ENCODE measurements around the gene RNF8. TPM values are rescaled to one million over a fixed set of nuclear protein-coding genes. Genes with fewer than 3 reads are reported as not detected.

RNF8 gene
- total RNA-seq, 1 experiment from 2014 or later = 35.9 TPM

DNA sequence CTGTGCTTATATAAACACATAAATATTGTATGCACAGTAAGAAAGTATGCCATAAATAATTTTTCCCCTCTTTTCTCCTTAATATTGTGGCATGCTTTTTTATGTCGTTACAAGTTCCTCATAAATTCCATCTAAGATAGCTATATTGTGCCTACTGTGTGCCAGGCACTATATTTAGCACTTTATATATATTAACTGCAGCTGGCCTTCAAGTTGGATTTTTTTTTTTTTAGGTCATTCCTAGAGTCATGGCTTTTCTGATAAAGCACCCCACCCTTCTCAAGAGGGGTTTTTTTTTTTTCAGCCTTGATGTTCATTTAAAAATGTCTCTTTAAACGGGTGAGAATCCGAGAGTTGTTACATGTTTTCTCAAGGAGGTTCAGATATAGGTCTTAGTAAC lies 42.8 kb upstream of the RNF8 start (continued):
- TF ChIP-seq CTCF (IDR thresholded peaks at IDR 0.05) (no peak), SMAD3 (CRISPR knock-in tag; IDR thresholded peaks at IDR 0.05; ENCODE audit: borderline replicate concordance) (no peak), ZNF671 (CRISPR knock-in tag; IDR thresholded peaks at IDR 0.05) (no peak), ZNF121 (CRISPR knock-in tag; IDR thresholded peaks at IDR 0.05) (no peak)
- TF ChIP-seq, protein P1, sequence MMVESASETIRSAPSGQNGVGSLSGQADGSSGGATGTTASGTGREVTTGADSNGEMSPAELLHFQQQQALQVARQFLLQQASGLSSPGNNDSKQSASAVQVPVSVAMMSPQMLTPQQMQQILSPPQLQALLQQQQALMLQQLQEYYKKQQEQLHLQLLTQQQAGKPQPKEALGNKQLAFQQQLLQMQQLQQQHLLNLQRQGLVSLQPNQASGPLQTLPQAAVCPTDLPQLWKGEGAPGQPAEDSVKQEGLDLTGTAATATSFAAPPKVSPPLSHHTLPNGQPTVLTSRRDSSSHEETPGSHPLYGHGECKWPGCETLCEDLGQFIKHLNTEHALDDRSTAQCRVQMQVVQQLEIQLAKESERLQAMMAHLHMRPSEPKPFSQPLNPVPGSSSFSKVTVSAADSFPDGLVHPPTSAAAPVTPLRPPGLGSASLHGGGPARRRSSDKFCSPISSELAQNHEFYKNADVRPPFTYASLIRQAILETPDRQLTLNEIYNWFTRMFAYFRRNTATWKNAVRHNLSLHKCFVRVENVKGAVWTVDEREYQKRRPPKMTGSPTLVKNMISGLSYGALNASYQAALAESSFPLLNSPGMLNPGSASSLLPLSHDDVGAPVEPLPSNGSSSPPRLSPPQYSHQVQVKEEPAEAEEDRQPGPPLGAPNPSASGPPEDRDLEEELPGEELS (CRISPR knock-in tag; IDR thresholded peaks at IDR 0.05) = no peak
- TF ChIP-seq, protein P2, sequence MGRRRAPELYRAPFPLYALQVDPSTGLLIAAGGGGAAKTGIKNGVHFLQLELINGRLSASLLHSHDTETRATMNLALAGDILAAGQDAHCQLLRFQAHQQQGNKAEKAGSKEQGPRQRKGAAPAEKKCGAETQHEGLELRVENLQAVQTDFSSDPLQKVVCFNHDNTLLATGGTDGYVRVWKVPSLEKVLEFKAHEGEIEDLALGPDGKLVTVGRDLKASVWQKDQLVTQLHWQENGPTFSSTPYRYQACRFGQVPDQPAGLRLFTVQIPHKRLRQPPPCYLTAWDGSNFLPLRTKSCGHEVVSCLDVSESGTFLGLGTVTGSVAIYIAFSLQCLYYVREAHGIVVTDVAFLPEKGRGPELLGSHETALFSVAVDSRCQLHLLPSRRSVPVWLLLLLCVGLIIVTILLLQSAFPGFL (CRISPR knock-in tag; IDR thresholded peaks at IDR 0.05; ENCODE audit: borderline replicate concordance) = no peak

GRCh38 chr6:37311741-37312473 lies 41.9 kb upstream of the RNF8 start:
- Mint-ChIP-seq H3K36me3 (peaks cover 18% of the 10 kb centered on the region), H3K27me3 (ENCODE audit: low read depth) (no peaks in the 10 kb centered on the region), H3K27ac (no peak overlapping the region; the same call in 1 of the 2 replicates), H3K4me3 (no peak overlapping the region), H3K4me1 (no peaks in the 10 kb centered on the region), H3K9me3 (no peaks in the 10 kb centered on the region)
- ChIA-PET POLR2A (no interaction called here), CTCF (no interaction called here)
- DNase-seq (ENCODE audit: low spot score) (no peak), ATAC-seq (no peak)
- TF ChIP-seq ZNF425 (CRISPR knock-in tag; conservative IDR thresholded peaks at IDR 0.05) (no peak), NFE2L1 (CRISPR knock-in tag; IDR thresholded peaks at IDR 0.05) (no peak), ETV6 (CRISPR knock-in tag; IDR thresholded peaks at IDR 0.05) (no peak), ATF2 (CRISPR knock-in tag; IDR thresholded peaks at IDR 0.05; ENCODE audit: borderline replicate concordance, low read depth) (no peak), ZNF671 (CRISPR knock-in tag; IDR thresholded peaks at IDR 0.05) (no peak), NR1H2 (CRISPR knock-in tag; IDR thresholded peaks at IDR 0.05) (no peak), KAT7 (CRISPR knock-in tag; IDR thresholded peaks at IDR 0.05; ENCODE audit: borderline replicate concordance) (no peak), FOXP1 (CRISPR knock-in tag; IDR thresholded peaks at IDR 0.05; ENCODE audit: borderline replicate concordance) (no peak), CTCF (IDR thresholded peaks at IDR 0.05) (no peak), IRF2 (CRISPR knock-in tag; IDR thresholded peaks at IDR 0.05; ENCODE audit: borderline replicate concordance, low read depth) (no peak)
- TF ChIP-seq, protein P3, sequence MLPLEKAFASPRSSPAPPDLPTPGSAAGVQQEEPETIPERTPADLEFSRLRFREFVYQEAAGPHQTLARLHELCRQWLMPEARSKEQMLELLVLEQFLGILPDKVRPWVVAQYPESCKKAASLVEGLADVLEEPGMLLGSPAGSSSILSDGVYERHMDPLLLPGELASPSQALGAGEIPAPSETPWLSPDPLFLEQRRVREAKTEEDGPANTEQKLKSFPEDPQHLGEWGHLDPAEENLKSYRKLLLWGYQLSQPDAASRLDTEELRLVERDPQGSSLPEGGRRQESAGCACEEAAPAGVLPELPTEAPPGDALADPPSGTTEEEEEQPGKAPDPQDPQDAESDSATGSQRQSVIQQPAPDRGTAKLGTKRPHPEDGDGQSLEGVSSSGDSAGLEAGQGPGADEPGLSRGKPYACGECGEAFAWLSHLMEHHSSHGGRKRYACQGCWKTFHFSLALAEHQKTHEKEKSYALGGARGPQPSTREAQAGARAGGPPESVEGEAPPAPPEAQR (CRISPR knock-in tag; IDR thresholded peaks at IDR 0.05) = no peak
- TF ChIP-seq, protein P1 (CRISPR knock-in tag; IDR thresholded peaks at IDR 0.05) = no peak
- TF ChIP-seq, protein P4, sequence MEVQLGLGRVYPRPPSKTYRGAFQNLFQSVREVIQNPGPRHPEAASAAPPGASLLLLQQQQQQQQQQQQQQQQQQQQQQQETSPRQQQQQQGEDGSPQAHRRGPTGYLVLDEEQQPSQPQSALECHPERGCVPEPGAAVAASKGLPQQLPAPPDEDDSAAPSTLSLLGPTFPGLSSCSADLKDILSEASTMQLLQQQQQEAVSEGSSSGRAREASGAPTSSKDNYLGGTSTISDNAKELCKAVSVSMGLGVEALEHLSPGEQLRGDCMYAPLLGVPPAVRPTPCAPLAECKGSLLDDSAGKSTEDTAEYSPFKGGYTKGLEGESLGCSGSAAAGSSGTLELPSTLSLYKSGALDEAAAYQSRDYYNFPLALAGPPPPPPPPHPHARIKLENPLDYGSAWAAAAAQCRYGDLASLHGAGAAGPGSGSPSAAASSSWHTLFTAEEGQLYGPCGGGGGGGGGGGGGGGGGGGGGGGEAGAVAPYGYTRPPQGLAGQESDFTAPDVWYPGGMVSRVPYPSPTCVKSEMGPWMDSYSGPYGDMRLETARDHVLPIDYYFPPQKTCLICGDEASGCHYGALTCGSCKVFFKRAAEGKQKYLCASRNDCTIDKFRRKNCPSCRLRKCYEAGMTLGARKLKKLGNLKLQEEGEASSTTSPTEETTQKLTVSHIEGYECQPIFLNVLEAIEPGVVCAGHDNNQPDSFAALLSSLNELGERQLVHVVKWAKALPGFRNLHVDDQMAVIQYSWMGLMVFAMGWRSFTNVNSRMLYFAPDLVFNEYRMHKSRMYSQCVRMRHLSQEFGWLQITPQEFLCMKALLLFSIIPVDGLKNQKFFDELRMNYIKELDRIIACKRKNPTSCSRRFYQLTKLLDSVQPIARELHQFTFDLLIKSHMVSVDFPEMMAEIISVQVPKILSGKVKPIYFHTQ (CRISPR knock-in tag; IDR thresholded peaks at IDR 0.05) = no peak

All from WTC11 (cell line).